ENCODE results near the gene ENOPH1. TPM values are rescaled to one million over a fixed set of nuclear protein-coding genes. Genes with fewer than 3 reads are reported as not detected.
"Not testable (repeated sequence)": the region's sequence is repeated elsewhere in the genome, so short reads cannot be mapped to it uniquely, and the experiment has no call there.

The ENOPH1 gene
- total RNA-seq, 3 donors from 2014 or later (not counting 1 experiment from before 2014, with no cell fraction given): 21.0 to 26.1 (median 25.0) TPM

DNA sequence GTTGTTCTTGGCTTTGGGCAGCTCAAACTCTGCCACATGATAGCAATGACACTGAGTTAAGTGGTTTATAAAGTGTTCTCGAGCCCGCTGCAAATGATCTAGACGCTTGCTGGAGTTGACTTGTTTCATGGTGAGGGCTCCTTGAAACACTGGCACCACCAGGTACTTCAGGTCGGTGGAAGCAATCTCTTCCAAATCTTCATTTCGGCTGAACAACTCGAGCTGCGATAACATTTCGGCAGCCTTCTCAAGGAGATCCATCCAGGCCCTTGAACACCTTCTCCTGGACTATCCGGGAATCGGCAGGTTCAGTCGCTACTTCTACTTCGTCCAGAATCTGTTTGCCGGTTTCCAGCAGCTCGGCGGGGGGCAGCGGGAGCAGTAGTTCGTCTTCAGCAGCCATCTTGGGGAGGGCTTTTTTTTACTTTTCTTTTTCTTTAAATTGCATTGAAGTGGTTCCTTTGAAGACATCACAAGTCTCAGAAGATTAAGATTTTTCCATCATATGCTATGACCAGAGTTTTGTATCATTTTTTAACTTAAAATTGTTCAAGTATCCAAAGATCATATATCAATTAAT, 28.1 kb upstream of the ENOPH1 start:
- Histone ChIP-seq H3K36me3 (ENCODE audit: control insufficient read depth, insufficient read depth, low read length) (no peaks in the 10 kb centered on the region), H3K27ac (ENCODE audit: low read length) (no peak overlapping the region), H3K9me3 (ENCODE audit: control insufficient read depth, insufficient read depth, low read length) (no peaks in the 10 kb centered on the region), H3K27me3 (ENCODE audit: control insufficient read depth, insufficient read depth, low read length) (no peaks in the 10 kb centered on the region), H3K4me3 (ENCODE audit: low read length) (no peak overlapping the region), H3K4me1 (ENCODE audit: control insufficient read depth, insufficient read depth, low read length) (no peaks in the 10 kb centered on the region)
- H3K27me3 Mint-ChIP-seq (ENCODE audit: low read depth in 2 of 2): peaks cover 9 to 11% of the 10 kb centered on the region in 2 donors
- DNase-seq (no peak), ATAC-seq (no peak)
- H3K4me1 Mint-ChIP-seq: no peaks in the 10 kb centered on the region
- intact Hi-C loops (cut with micrococcal nuclease): no loop called here
- TF ChIP-seq, protein P1, sequence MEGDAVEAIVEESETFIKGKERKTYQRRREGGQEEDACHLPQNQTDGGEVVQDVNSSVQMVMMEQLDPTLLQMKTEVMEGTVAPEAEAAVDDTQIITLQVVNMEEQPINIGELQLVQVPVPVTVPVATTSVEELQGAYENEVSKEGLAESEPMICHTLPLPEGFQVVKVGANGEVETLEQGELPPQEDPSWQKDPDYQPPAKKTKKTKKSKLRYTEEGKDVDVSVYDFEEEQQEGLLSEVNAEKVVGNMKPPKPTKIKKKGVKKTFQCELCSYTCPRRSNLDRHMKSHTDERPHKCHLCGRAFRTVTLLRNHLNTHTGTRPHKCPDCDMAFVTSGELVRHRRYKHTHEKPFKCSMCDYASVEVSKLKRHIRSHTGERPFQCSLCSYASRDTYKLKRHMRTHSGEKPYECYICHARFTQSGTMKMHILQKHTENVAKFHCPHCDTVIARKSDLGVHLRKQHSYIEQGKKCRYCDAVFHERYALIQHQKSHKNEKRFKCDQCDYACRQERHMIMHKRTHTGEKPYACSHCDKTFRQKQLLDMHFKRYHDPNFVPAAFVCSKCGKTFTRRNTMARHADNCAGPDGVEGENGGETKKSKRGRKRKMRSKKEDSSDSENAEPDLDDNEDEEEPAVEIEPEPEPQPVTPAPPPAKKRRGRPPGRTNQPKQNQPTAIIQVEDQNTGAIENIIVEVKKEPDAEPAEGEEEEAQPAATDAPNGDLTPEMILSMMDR (IDR thresholded peaks at IDR 0.05): no peak
- no peak overlapping the region for H3K27ac Mint-ChIP-seq
- H3K4me3 Mint-ChIP-seq: no peak overlapping the region
- no peaks in the 10 kb centered on the region for H3K9me3 Mint-ChIP-seq
- H3K36me3 Mint-ChIP-seq: no peaks in the 10 kb centered on the region
- 96% methylated on average over 15 of the region's 17 CpGs for WGBS (ENCODE audit: insufficient coverage)

DNA sequence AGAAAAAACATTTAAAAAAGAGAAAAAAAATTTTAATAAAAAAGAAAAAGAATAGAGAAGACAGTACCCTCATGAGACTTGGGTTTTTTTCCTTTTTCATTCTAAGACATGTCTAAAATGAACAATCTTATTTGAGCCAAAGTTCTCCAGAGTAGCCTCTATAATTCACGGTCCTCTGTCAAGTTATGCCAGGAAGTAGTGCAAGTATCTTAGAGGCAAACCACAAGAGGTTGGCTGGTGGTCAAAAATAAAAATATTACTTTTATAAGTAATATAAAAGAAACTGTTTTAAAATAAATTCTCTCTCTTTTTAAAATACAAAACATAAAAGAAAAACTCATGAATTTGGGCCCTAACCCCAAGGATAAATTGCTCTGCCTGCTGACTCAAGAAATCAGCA, 26.7 kb upstream of the ENOPH1 start:
- no peaks in the 10 kb centered on the region for H3K36me3 ChIP-seq (ENCODE audit: control insufficient read depth, insufficient read depth, low read length)
- no peaks in the 10 kb centered on the region for H3K27me3 ChIP-seq (ENCODE audit: control insufficient read depth, insufficient read depth, low read length)
- intact Hi-C loops (cut with micrococcal nuclease): no loop called here
- no peaks in the 10 kb centered on the region for H3K9me3 Mint-ChIP-seq
- no CpG with 5 or more reads among the region's 1 CpG for WGBS (ENCODE audit: insufficient coverage)
- no peaks in the 10 kb centered on the region for H3K9me3 ChIP-seq (ENCODE audit: control insufficient read depth, insufficient read depth, low read length)
- H3K27me3 Mint-ChIP-seq (ENCODE audit: low read depth in 2 of 2): peaks cover 9 to 11% of the 10 kb centered on the region in 2 donors
- H3K36me3 Mint-ChIP-seq: no peaks in the 10 kb centered on the region
- no peaks in the 10 kb centered on the region for H3K4me1 Mint-ChIP-seq
- no peak overlapping the region for H3K27ac ChIP-seq (ENCODE audit: low read length)
- no peak overlapping the region for H3K27ac Mint-ChIP-seq
- DNase-seq: no peak
- H3K4me3 ChIP-seq (ENCODE audit: low read length): no peak overlapping the region
- no peak for ATAC-seq
- H3K4me3 Mint-ChIP-seq: no peak overlapping the region
- H3K4me1 ChIP-seq (ENCODE audit: control insufficient read depth, insufficient read depth, low read length): no peaks in the 10 kb centered on the region
- TF ChIP-seq, protein P1 (IDR thresholded peaks at IDR 0.05): no peak

DNA sequence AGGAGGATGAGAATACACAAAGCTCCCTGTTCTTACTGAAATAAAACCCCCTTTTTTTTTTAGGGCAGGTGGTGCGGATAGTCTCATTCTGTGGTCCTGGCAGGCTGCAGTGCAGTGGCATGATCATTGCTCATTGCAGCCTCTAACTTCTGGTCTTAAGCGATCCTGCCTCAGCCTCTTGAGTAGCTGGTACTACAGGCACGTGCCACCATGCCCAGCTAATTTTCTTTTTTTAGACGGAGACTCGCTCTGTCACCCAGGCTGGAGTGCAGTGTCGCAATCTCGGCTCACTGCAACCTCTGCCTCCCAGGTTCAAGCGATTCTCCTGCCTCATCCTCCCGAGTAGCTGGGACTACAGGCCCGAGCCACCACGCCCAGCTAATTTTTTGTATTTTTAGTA, 15.3 kb upstream of the ENOPH1 start:
- H3K27me3 Mint-ChIP-seq (ENCODE audit: low read depth in 2 of 2); H3K36me3 Mint-ChIP-seq; ATAC-seq; DNase-seq; intact Hi-C loops (cut with micrococcal nuclease); H3K9me3 Mint-ChIP-seq; H3K27ac ChIP-seq (ENCODE audit: low read length); H3K27me3 ChIP-seq (ENCODE audit: control insufficient read depth, insufficient read depth, low read length); H3K4me3 ChIP-seq (ENCODE audit: low read length); H3K27ac Mint-ChIP-seq; H3K9me3 ChIP-seq (ENCODE audit: control insufficient read depth, insufficient read depth, low read length); H3K4me3 Mint-ChIP-seq; H3K36me3 ChIP-seq (ENCODE audit: control insufficient read depth, insufficient read depth, low read length); H3K4me1 ChIP-seq (ENCODE audit: control insufficient read depth, insufficient read depth, low read length): not testable (repeated sequence)
- peaks cover 12 to 14% of the 10 kb centered on the region in 2 donors for H3K4me1 Mint-ChIP-seq
- 93% methylated on average over 11 of the region's 11 CpGs for WGBS (ENCODE audit: insufficient coverage)

DNA sequence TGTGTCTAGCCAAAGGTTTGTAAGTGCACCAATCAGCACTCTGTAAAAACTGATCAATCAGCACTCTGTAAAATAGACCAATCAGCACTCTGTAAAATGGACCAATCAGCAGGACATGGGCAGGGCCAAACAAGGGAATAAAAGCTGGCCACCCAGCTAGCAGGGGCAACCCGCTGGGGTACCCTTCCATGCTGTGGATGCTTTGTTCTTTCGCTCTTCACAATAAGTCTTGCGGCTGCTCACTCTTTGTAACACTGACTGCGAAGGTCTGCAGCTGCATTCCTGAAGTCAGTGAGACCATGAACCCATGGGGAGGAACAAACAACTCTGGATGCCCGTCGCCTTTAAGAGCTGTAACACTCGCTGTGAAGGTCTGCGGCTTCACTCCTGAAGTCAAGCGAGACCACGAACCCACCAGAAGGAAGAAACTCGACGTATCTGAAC, 14.4 kb upstream of the ENOPH1 start:
- H3K4me3 Mint-ChIP-seq: no peak overlapping the region
- peak overlapping the region; percentile 18 to 36 for H3K27ac Mint-ChIP-seq
- intact Hi-C loops (cut with micrococcal nuclease): no loop called here
- DNase-seq (no peak), ATAC-seq (peak; percentile 31 to 63 (median 37))
- no peaks in the 10 kb centered on the region for H3K36me3 ChIP-seq (ENCODE audit: control insufficient read depth, insufficient read depth, low read length)
- TF ChIP-seq, protein P1 (IDR thresholded peaks at IDR 0.05): no peak
- no peaks in the 10 kb centered on the region for H3K27me3 ChIP-seq (ENCODE audit: control insufficient read depth, insufficient read depth, low read length)
- H3K4me3 ChIP-seq (ENCODE audit: low read length): no peak overlapping the region
- 43% methylated on average over 12 of the region's 12 CpGs for WGBS (ENCODE audit: insufficient coverage)
- peaks cover 12 to 14% of the 10 kb centered on the region in 2 donors for H3K4me1 Mint-ChIP-seq
- no peaks in the 10 kb centered on the region for H3K36me3 Mint-ChIP-seq
- peaks cover 0 to 8% of the 10 kb centered on the region in 2 donors for H3K27me3 Mint-ChIP-seq (ENCODE audit: low read depth in 2 of 2)
- H3K9me3 ChIP-seq (ENCODE audit: control insufficient read depth, insufficient read depth, low read length): no peaks in the 10 kb centered on the region
- peaks cover 5% of the 10 kb centered on the region for H3K4me1 ChIP-seq (ENCODE audit: control insufficient read depth, insufficient read depth, low read length)
- no peak overlapping the region for H3K27ac ChIP-seq (ENCODE audit: low read length)
- no peaks in the 10 kb centered on the region for H3K9me3 Mint-ChIP-seq
